Measurements from ENCODE around the gene VPS50.
"Not testable (repeated sequence)": the region's sequence is repeated elsewhere in the genome, so short reads cannot be mapped to it uniquely, and the experiment has no call there.

VPS50 gene

DNA sequence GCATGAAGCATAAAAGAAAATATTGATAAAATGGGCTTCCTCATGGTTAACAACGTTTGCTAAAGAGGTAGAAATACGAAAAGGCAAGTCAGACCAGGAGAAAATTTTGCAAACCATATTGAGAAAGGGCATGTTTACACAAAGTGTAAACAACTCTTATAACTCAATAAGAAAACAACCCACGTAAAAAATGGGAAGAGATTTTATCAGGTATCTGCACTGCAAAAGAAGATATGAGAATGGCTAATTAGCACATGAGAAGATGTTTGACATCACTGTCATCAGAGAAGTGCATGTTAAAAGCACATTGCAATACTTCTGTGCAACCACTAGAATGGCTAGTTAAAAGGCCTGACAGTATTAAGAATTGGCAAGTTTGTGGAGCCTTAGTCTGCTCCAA is 99.5 kb downstream of the VPS50 start:
- no peak for DNase-seq (ENCODE audit: low read depth)

DNA sequence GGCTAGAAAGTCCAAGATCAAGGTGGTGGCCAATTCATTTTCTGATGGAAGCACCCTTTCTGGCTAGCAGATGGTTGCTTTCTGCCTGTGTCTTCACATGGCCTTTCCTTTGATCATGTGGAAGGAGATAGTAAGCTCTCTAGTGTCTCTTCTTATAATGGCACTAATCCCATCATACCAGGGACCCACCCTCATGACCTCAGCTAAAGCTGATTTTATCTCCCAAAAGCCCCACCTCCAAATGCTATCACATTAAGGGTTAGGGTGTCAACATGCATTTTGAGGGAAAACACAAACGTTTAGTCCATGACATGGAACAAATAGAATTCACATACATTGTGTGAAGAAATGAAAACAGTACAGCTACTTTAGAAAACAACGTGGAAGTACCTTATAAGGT is 100.0 kb downstream of the VPS50 start:
- DNase-seq (ENCODE audit: low read depth): no peak

DNA sequence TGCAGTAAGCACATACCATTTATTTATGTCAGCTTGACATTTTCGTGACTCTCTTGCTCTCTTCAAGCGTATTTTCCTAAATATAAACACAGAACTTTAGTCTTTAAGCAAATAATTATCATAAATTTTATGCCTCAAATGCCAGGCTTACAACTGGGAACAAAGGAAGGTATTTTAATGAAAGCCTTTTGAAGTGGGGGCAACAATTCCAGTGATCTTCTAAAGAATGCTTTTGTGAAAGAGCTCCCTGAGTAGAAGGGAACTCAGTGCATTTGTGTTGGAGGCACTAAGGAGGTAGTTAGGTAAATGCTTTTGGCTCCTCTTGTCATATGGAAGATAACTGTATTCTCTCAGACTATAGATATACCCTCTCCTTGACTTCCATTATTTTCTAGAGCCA is 104.9 kb downstream of the VPS50 start:
- no peak for DNase-seq (ENCODE audit: low read depth)

DNA sequence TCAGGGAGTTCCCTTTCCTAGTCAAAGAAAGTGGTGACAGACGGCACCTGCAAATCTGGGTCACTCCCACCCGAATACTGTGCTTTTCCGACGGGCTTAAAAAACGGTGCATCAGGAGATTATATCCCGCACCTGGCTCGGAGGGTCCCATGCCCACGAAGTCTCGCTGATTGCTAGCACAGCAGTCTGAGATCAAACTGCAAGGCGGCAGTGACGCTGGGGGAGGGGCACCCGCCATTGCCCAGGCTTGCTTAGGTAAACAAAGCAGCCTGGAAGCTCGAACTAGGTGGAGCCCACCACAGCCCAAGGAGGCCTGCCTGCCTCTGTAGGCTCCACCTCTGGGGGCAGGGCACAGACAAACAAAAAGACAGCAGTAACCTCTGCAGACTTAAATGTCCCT is 110.0 kb downstream of the VPS50 start:
- not testable (repeated sequence) for DNase-seq (ENCODE audit: low read depth)

DNA sequence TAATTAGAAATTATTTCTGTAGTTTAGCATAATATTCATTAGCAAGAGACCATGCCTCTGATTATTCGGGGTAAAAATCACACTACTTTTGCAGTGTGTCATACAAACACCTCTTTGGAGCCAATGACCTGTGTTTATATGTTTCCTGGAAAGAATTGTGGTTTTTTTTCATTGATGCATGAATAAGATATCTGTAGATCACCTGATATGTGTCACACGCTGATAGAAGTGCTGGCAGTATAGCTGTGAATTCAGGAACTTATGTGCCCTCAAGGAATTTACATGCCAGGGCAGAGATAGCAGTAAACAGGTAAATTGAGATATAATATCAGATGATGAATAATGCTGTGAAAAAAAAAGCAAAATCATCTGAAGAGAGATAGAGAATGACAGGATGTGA is 118.2 kb downstream of the VPS50 start:
- no peak for DNase-seq (ENCODE audit: low read depth)

GRCh38 chr7:93352881-93353280 is 120.7 kb downstream of the VPS50 start:
- DNase-seq (ENCODE audit: low read depth): no peak

GRCh38 chr7:93354815-93355214 is 122.6 kb downstream of the VPS50 start:
- no peak for DNase-seq (ENCODE audit: low read depth)

GRCh38 chr7:93359520-93360198 is 127.5 kb downstream of the VPS50 start:
- no peak for DNase-seq (ENCODE audit: low read depth)

DNA sequence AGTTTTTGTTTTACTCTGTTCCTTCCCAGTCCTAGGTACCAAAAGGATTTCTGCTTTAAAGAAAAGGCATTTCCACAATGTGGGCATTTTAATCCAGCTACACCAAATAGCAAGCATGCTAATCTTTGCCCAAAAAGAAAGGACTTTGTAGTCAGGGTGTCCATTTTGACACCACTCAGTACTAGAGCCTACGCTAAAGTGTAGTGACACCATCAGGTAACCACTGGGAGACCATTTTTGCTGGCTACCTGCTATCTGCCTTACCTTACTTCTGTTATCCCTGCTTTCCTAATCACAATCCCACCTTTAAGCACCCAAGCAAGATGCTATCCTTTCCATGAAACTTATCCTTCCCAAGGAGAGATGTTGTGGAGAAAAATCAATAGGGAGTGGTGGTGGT is 129.7 kb downstream of the VPS50 start:
- DNase-seq (ENCODE audit: low read depth): no peak

DNA sequence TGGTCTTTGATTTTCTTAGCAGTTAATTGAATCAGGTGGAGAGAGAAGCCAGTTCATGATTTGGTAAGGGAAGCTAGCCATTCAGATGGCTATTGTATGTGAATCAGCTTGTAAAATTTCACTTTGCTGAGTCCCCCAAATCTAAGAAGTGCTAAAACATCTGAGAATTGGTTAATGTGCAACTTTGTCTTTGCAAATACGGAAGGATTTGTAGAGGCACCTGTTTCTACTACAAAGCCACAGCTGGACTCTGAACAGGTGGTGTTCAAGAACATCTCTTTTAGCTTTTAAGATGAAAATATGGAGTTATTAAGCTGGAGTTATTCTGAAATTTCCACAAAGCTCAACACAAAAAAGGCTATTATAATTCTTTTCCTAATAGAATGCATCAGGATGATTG is 132.6 kb downstream of the VPS50 start:
- DNase-seq (ENCODE audit: low read depth): no peak

DNA sequence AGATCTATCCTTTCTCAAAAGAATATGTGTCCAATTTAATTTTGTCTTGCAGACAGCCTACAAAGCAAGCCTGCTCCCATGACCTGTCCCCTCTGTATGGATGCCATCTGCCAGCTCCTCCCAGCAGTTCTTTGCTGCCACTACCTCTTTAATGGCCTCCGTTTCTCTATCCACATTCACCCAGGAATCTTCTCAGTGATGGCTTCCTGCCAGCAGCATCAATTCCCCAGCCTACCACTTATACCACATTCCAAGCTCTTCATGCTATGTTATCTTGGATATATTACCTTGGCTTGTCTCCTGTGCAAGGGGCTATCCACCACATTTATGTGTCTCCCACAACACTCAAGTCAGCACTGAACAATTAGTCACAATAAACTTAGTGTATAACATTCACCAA is 133.2 kb downstream of the VPS50 start:
- DNase-seq (ENCODE audit: low read depth): no peak

DNA sequence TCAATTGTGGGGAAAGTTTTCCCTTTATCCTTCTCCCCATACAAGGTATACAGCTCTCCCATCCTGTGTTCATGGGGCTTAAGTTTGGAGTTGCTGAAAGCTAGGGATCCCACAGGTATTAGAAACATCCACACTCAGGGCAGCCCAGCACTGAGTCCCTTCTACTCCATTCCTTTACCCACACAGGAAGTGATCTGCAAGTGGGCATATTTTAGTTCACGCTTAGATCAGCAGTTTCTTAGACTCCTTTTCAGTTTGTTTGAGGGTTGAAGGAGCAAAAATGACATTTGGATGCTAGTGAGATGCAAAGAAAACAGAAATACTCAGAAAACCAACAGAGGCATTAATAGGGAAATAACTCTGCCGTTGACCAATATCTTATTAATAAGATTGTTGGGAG is 134.7 kb downstream of the VPS50 start:
- DNase-seq (ENCODE audit: low read depth): no peak

- no peak for DNase-seq (ENCODE audit: low read depth)
These were observed 135.1 kb downstream of the VPS50 start for GRCh38 chr7:93367254-93367653.

GRCh38 chr7:93370937-93371336 is 138.8 kb downstream of the VPS50 start:
- DNase-seq (ENCODE audit: low read depth): not testable (repeated sequence)

- DNase-seq (ENCODE audit: low read depth): no peak
These were observed 141.4 kb downstream of the VPS50 start for GRCh38 chr7:93373537-93373936.

DNA sequence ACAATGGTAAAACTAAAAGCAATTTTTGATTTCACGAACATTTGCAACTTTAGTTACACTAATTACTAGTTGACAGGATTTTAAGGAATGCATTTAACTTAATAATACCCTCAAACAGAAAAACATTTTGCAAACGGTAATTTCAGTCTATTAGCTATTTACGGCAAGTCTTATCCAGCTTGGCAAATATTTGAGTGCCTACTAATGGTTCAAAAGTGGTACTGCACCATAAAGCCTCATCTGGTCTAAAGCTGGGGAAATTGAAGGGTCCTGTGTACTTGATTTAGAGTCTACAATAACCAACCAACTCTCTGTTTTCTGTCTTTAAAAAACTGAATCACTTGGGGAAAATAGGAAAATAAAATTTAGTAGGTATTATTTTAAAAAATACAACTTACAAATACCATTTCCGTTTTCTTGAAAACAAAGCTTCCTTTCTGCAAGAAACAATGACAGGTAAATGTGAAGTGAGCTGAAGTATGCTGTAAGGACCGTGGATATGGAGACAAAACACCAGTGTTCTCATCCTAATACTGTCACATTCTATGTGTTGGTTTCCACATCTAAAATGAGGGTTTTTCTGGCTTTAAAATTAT is 142.3 kb downstream of the VPS50 start:
- no peak for DNase-seq (ENCODE audit: low read depth)

DNA sequence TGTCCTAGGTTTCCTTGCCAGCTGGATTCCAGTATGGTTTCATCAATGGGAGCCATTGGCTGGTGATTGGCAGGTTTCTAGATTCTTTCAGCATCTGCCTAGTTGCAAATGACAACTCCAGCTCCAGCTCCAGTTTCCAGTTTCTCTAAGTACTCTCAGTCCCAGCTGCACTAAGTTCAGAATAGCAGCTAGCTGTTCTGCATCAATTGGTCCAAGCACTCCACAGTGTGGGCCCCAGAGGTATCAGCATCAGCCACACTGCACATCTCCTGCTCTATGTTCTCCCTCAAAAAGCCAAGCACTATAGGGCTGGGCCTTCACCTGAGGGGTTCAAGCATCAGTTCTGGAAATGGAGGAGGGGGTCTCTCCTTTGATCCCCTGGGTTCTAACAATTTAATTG is 143.4 kb downstream of the VPS50 start:
- DNase-seq (ENCODE audit: low read depth): no peak

- DNase-seq (ENCODE audit: low read depth): no peak
These were observed 146.1 kb downstream of the VPS50 start for GRCh38 chr7:93378131-93378760.

DNA sequence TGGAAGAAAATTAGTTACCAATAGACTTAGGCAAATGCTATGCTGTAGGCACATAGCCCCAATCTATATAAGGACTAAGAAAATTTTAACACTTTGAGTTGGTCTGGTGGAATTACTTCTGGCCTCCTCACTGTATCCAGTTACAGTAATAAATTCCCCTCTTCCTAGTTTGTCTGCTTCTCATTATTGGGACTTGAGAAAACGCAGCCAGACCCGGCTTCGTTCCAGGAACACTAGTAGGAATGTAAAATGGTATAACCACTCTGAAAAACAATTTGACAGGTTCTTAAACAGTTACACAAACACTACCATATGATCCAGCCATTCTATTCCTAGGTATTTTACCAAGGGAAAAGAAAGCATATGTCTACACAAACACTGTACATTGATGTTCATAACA is 150.2 kb downstream of the VPS50 start:
- DNase-seq (ENCODE audit: low read depth): no peak

DNA sequence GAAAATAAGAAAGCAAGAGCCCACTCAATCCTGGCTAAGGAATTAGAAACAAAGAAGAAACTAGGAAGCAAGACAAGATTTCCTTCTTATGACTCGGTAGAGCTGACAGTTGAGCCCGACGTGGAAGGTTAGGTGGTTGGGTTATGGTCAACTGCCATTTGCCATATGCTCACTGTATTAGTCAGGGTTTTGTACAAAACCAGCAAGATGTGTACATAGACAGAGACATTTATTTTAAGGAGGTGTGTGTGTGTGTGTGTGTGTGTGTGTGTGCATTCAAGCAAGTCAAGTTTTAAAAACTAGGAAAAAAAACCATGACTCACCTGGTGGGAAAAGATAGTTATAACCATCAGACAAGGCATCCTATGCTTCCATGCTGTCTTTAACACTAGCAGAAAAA is 158.5 kb downstream of the VPS50 start:
- DNase-seq (ENCODE audit: low read depth): no peak

DNA sequence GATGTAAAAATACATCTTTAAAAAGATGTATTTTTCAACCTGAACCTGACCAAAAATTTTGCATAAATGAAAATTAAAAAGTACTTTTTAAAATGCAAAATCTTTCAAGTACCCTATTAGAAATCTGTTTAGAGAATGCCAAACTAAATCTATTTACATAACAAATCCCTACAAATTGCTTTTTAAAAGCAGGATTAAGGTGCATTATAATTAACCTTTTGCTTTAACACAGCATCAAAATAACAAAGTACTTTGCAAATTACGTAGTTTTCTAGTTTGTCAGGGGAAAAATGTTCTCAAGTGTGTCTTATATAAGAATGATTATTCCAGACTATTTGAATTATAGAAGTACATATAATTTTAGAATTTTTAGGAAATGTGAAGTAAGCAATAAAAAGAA is 160.8 kb downstream of the VPS50 start:
- no peak for DNase-seq (ENCODE audit: low read depth)

- no peak for DNase-seq (ENCODE audit: low read depth)
These were observed 167.5 kb downstream of the VPS50 start for GRCh38 chr7:93399642-93400041.

DNA sequence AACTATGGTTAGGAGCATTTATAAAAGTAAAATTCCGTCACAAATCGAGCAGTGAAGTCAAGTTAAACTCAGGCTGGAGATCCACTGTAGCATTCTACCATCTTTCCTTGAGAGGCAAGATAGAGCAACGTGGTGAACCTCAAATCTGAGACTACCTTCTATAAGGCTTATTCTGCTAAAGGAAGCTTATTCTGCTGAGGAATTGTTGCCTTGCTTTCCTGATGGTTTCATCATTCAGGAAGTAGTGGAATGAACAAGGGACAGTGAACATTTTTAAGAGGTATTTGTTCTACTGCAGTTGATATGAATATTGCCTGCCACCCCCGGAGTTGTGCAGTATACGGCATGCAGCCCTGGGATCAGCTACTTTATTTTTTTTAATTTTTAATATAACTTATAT is 170.8 kb downstream of the VPS50 start:
- DNase-seq (ENCODE audit: low read depth): no peak

GRCh38 chr7:93407239-93407638 is 175.1 kb downstream of the VPS50 start:
- no peak for DNase-seq (ENCODE audit: low read depth)

All from stimulated activated CD8-positive, alpha-beta memory T cell treated with anti-CD3 and anti-CD28 coated beads, Interleukin-7, amount 100 ng/mL, for 24 hours (primary cell).